KBM-7 (cell line): ENCODE results near the gene IVNS1ABP.
A peak's percentile ranks its signal among the peaks of the same experiment; 100 is the strongest.
"Not testable (repeated sequence)": the region's sequence is repeated elsewhere in the genome, so short reads cannot be mapped to it uniquely, and the experiment has no call there.

Experiments
- DNase-seq: peaks from one replicate; pipeline ENCODE4 v3.0.0-alpha.2; 2015
- in situ Hi-C: fragments of 300-500 bp; cut with MboI; formaldehyde crosslinking; loops from 2 replicates; pipeline ENCODE4 v1.14.3; 2020; ENCODE audit warnings: low sequenced_read_pairs, low pct_unique_long_range_greater_than_20kb, mixed read lengths

Gene IVNS1ABP

GRCh38 chr1:185338719-185339622, 21.9 kb upstream of the IVNS1ABP start:
- in situ Hi-C loops, result no loop called here
- peak; percentile 79 for DNase-seq

GRCh38 chr1:185337246-185337645, 20.2 kb upstream of the IVNS1ABP start:
- DNase-seq, result no peak
- in situ Hi-C loops, result no loop called here

GRCh38 chr1:185334182-185334581, 17.1 kb upstream of the IVNS1ABP start:
- in situ Hi-C loops, result no loop called here
- no peak for DNase-seq

- DNase-seq, result no peak
- in situ Hi-C loops, result no loop called here
Observed at GRCh38 chr1:185328255-185328654, 11.2 kb upstream of the IVNS1ABP start.

DNA sequence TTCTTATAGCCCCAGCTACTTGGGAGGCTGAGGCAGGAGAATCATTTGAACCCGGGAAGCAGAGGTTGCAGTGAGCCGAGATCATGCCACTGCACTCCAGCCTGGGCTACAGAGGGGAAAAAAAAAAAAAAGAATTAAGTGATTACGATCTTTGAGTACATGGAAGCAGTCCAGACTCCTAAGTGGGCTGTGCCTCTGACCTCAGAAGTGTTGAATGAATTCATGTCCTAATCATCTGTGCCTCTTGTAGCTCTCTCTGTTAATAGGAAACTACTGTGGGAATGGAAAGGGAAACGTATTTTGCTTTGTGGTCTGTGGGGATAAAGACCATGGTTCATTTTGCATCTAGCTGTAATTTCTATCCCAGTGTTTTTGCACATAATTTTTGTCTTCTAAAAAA, 8.4 kb upstream of the IVNS1ABP start:
- no peak for DNase-seq
- in situ Hi-C loops, result no loop called here

GRCh38 chr1:185324118-185324517, 7.1 kb upstream of the IVNS1ABP start:
- DNase-seq, result no peak
- in situ Hi-C loops, result no loop called here

DNA sequence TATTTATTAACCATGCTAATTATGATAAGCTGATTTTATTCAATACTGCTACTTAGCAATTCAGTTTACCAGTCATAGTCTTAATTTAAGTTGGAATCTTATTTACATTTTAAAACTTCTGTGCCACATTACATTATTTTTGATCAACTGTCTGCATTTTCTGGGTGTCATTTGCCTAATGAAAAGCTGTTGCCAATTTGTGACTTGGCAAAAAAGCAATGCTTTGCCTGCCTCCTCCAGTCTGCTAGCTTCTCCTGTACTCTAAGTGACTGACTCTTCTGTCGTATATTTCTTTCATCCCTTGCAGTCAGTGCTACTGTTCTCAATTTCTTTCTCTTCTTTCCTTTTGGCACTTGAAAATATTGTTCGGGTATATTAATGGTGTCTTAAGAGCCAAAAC, 5.6 kb upstream of the IVNS1ABP start:
- in situ Hi-C loops, result no loop called here
- no peak for DNase-seq

DNA sequence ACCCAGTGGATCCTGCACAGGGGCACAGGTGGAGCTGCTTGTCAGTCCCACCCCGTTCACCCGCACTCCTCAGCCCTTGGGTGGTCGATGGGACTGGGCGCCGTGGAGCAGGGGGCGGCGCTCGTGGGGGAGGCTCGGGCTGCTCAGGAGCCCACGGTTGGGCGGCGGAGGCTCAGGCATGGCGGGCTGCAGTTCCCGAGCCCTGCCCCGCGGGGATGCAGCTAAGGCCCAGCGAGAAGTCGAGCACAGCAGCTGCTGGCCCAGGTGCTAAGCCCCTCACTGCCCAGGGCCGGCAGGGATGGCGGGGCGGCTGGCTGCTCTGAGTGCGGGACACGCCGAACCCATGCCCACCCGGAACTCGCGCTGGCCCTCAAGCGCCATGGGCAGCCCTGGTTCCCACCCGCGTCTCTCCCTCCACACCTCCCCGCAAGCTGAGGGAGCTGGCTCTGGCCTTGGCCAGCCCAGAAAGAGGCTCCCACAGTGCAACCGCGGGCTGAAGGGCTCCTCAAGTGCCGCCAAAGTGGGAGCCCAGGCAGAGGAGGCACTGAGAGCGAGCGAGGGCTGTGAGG, 4.7 kb upstream of the IVNS1ABP start:
- DNase-seq, in situ Hi-C loops: not testable (repeated sequence)

DNA sequence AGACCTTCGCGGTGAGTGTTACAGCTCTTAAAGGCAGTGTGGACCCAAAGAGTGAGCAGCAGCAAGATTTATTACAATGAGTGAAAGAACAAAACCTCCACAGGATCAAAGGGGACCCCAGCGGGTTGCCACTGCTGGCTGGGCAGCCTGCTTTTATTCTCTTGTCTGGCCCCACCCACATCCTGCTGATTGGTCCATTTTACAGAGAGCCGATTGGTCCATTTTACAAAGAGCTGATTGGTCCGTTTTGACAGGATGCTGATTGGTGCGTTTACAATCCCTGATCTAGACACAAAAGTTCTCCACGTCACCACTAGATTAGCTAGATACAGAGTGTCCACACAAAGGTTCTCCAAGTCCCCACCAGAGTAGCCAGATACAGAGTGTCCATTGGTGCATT, 4.1 kb upstream of the IVNS1ABP start:
- DNase-seq, in situ Hi-C loops: not testable (repeated sequence)

DNA sequence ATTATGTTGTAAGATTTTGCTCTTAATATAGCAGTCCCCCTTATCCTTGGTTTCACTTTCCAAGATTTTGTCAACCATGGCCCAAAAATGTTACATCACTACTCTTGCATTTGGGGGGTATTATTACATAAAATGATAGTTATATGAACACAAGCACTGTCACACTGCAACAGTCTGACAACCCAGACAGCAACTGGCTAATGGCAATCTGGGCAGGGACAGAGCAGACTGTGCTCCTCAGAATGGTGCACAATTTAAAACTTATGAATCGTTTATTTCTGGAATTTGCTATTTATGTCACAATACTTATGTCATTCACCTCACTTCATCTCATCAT, 2.1 kb upstream of the IVNS1ABP start:
- in situ Hi-C loops, result no loop called here

GRCh38 chr1:185318431-185319138, 1.5 kb upstream of the IVNS1ABP start:
- DNase-seq, result no peak
- in situ Hi-C loops, result no loop called here

More for the DNA sequence above, 2.1 kb upstream of the IVNS1ABP start:
- DNase-seq, result no peak

DNA sequence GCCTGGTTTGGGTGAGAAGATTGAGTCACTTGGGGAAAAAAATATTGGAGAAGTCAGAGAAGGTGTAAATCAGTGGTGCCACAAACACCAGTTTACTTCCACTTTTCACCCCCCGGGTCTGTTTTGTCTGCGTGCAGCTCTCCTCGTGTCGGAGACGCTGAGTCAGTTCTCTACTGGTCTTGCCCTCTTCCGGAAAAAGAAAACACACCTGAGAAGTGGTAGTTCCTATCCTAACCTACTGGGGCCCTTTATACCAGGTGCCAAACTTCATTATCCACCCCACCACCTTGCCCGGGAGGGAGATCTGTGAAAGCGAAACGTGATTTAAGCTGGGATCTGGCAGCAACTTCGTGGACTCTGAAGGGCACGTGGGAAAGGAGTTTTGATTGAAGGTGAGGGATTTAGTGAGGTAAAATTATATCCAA, 855 bp upstream of the IVNS1ABP start:
- no peak for DNase-seq
- in situ Hi-C loops, result no loop called here

DNA sequence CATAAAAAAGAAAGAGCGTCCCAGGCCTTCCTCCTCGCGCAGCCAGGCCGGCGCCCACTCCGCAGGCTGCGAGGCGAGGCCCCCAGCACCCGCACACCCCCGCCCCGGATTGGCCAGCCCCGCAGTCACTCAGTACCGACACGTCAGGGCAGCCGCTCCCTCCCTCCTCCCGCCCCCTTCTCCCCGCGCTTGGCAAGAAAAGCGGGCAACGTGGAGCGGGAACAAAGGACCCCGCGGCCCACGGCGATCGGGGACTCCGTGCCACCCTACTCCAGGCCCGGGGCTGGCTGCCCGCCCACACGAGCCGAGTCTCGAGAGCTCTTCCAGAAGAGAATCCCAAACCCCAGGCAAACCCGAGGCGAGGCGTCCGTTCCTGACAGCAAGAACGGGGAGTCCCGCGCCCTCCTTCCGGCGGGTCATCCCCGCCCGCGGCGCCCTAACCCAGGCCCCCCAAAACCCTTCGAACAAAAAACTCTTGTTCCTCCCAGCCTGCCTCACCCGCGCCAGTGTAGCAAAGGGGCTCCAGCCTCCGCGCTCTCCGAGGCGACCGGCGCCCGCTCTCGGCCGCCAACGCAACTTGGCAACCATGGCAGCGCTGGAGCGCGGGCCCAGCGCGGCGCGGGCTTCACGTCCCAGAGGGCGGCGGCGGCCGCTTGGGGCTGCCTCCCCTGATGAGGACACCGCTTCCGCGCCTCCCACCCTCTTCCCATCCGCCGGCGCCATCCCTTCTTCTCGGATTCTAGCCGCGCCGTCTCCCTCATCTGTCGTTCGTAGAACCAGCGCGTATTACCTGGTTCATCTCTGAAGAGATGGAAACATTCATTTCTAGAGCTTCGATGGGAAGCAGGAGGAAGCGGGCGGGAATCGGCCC, 645 bp downstream of the IVNS1ABP start:
- in situ Hi-C loops, result no loop called here
- peak; percentile 78 for DNase-seq

GRCh38 chr1:185315445-185316071, 1.5 kb downstream of the IVNS1ABP start:
- in situ Hi-C loops, result no loop called here
- no peak for DNase-seq

DNA sequence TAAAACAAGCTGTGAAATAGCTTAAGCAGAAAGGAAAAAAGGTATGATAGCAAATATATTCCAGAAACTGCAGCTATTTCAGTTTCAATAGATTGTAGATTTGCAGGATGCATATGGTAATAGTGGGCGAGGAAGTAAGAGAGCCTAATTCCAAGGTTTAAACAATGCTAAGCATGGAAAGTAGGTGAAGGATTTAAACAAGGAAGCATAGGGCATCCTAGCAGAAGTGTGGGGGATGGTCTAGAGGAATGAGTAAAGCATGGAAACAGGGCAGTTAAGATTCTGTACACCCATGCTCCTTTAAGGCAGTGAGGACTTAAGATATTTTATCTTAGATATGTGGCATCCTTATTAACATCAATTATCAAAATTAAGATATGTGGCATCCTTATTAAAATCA, 2.6 kb downstream of the IVNS1ABP start:
- in situ Hi-C loops, result no loop called here
- DNase-seq, result no peak

- DNase-seq, result no peak
- in situ Hi-C loops, result no loop called here
Observed at GRCh38 chr1:185312361-185313138, 4.5 kb downstream of the IVNS1ABP start.

GRCh38 chr1:185311589-185312225, 5.3 kb downstream of the IVNS1ABP start:
- DNase-seq, result no peak
- in situ Hi-C loops, result no loop called here

GRCh38 chr1:185309566-185309965, 7.5 kb downstream of the IVNS1ABP start:
- in situ Hi-C loops, result no loop called here
- no peak for DNase-seq
